MCF 10A (cell line): Measurements from ENCODE around the gene WNK1. TPM values are rescaled to one million over a fixed set of nuclear protein-coding genes. Genes with fewer than 3 reads are reported as not detected.
"Not testable (repeated sequence)": the region's sequence is repeated elsewhere in the genome, so short reads cannot be mapped to it uniquely, and the experiment has no call there.

Source experiments
- BruUV-seq: library from RNA; stranded (reverse); fragments of 400-500 nt; replicated peaks from 2 replicates; lab custom pipeline; 2021; lab: Mats Ljungman, UMichigan
- CTCF ChIA-PET: fragments of 300-600 bp; sonication (Branson Sonifier 250); formaldehyde crosslinking; extraction: SDS; loops from one replicate; lab custom pipeline; 2021; ENCODE audit warnings: antibody characterized with exemption, inconsistent platforms; lab: Yijun Ruan, JAX
- POLR2A ChIA-PET: fragments of 300-600, 350-650 bp; sonication (Branson Sonifier 250); formaldehyde crosslinking; extraction: SDS; loops from one replicate; lab custom pipeline; 2020; ENCODE audit warnings: antibody characterized with exemption, inconsistent platforms; lab: Yijun Ruan, JAX
- DNase-seq: peaks from one replicate; pipeline ENCODE4 v3.0.0-alpha.2; 2018; ENCODE audit not compliant: unreplicated experiment
- H3K27ac Mint-ChIP-seq: one replicate; pipeline ENCODE4 v1.8.0; 2022; ENCODE audit warnings: mild to moderate bottlenecking, low read depth, mixed read lengths; ENCODE audit not compliant: unreplicated experiment
- H3K27me3 Mint-ChIP-seq: one replicate; pipeline ENCODE4 v1.8.0; 2022; ENCODE audit warnings: mixed read lengths; ENCODE audit not compliant: insufficient read depth, unreplicated experiment
- H3K36me3 Mint-ChIP-seq: one replicate; pipeline ENCODE4 v1.8.0; 2022; ENCODE audit warnings: mild to moderate bottlenecking, moderate library complexity, mixed read lengths; ENCODE audit not compliant: insufficient read depth, unreplicated experiment
- H3K4me1 Mint-ChIP-seq: one replicate; pipeline ENCODE4 v1.8.0; 2022; ENCODE audit warnings: mixed read lengths; ENCODE audit not compliant: insufficient read depth, unreplicated experiment
- H3K4me3 Mint-ChIP-seq: one replicate; pipeline ENCODE4 v1.8.0; 2022; ENCODE audit warnings: mild to moderate bottlenecking, moderate library complexity, mixed read lengths; ENCODE audit not compliant: unreplicated experiment
- H3K9me3 Mint-ChIP-seq: one replicate; pipeline ENCODE4 v1.8.0; 2022; ENCODE audit warnings: mixed read lengths; ENCODE audit not compliant: unreplicated experiment
- CTCF ChIP-seq: fragments of 200-600 bp; IDR thresholded peaks from one replicate; pipeline ENCODE4 v1.8.0; 2022; ENCODE audit warnings: antibody characterized with exemption, mild to moderate bottlenecking; ENCODE audit not compliant: unreplicated experiment
- intact Hi-C: fragments of 100-400 bp; cut with micrococcal nuclease; formaldehyde crosslinking; loops from 2 replicates; pipeline ENCODE4 v1.14.1; 2022
- total RNA-seq: library from RNA; stranded (reverse); gene quantifications from 2 replicates; pipeline ENCODE4 v1.2.3, GENCODE V29; 2022

WNK1 gene
- total RNA-seq, 1 experiment from 2014 or later = 139 TPM

- H3K27ac Mint-ChIP-seq = no peak overlapping the region
- CTCF ChIA-PET = interaction anchor here (0.6 kb wide), 1 partner anchor 117 kb away, joined by 5 read pairs; no protein-coding TSS in a partner anchor
- peaks cover 75% of the 10 kb centered on the region for H3K36me3 Mint-ChIP-seq
Measured at GRCh38 chr12:931591-931990, 179.2 kb downstream of the WNK1 start.

GRCh38 chr12:935891-936290, 183.5 kb downstream of the WNK1 start:
- intact Hi-C loops, H3K27ac Mint-ChIP-seq, CTCF ChIA-PET, H3K27me3 Mint-ChIP-seq, POLR2A ChIA-PET, H3K4me1 Mint-ChIP-seq, H3K9me3 Mint-ChIP-seq, BruUV-seq, DNase-seq, H3K4me3 Mint-ChIP-seq: not testable (repeated sequence)
- H3K36me3 Mint-ChIP-seq = peaks cover 56% of the 10 kb centered on the region

More at GRCh38 chr12:931591-931990, 179.2 kb downstream of the WNK1 start:
- H3K9me3 Mint-ChIP-seq = no peaks in the 10 kb centered on the region
- BruUV-seq = no TSS peak
- DNase-seq = no peak
- H3K27me3 Mint-ChIP-seq = no peaks in the 10 kb centered on the region
- intact Hi-C loops = no loop called here
- POLR2A ChIA-PET = interaction anchor here (1.1 kb wide), 1 partner anchor 9 kb away, joined by 6 read pairs; no protein-coding TSS in a partner anchor
- H3K4me1 Mint-ChIP-seq = no peaks in the 10 kb centered on the region
- TF ChIP-seq CTCF = no peak
- H3K4me3 Mint-ChIP-seq = no peak overlapping the region

- H3K36me3 Mint-ChIP-seq = peaks cover 54% of the 10 kb centered on the region
- TF ChIP-seq CTCF = no peak
- no peak overlapping the region for H3K27ac Mint-ChIP-seq
- ChIA-PET POLR2A (interaction anchor here (1.1 to 1.2 kb wide), 2 partner anchors 10 to 12 kb away, joined by 3 to 7 read pairs; partner anchors contain the start of gene RAD52), CTCF (interaction anchor here (1.2 kb wide), 1 partner anchor 646 kb away, joined by 4 read pairs; no protein-coding TSS in a partner anchor)
- no peak overlapping the region for H3K4me3 Mint-ChIP-seq
- no peaks in the 10 kb centered on the region for H3K4me1 Mint-ChIP-seq
- DNase-seq = no peak
- intact Hi-C loops = no loop called here
- H3K9me3 Mint-ChIP-seq = no peaks in the 10 kb centered on the region
- BruUV-seq = no TSS peak
- no peaks in the 10 kb centered on the region for H3K27me3 Mint-ChIP-seq
Measured at GRCh38 chr12:936377-937345, 184.3 kb downstream of the WNK1 start.

- CTCF ChIA-PET = interaction anchor here (1.0 to 1.1 kb wide), 2 partner anchors 154 to 370 kb away, joined by 3 read pairs; no protein-coding TSS in a partner anchor
- H3K4me1 Mint-ChIP-seq = no peaks in the 10 kb centered on the region
- no peak overlapping the region for H3K4me3 Mint-ChIP-seq
- intact Hi-C loops = no loop called here
- no peaks in the 10 kb centered on the region for H3K27me3 Mint-ChIP-seq
- peaks cover 49% of the 10 kb centered on the region for H3K36me3 Mint-ChIP-seq
- POLR2A ChIA-PET = no interaction called here
- H3K9me3 Mint-ChIP-seq = no peaks in the 10 kb centered on the region
- DNase-seq = no peak
- no TSS peak for BruUV-seq
- no peak overlapping the region for H3K27ac Mint-ChIP-seq
- TF ChIP-seq CTCF = no peak
Measured at GRCh38 chr12:938810-939209, 186.4 kb downstream of the WNK1 start.
